ENCODE measurements around the gene DGAT2.
"Not testable (repeated sequence)": the region's sequence is repeated elsewhere in the genome, so short reads cannot be mapped to it uniquely, and the experiment has no call there.

The DGAT2 gene

GRCh38 chr11:75748729-75749273, 19.8 kb upstream of the DGAT2 start:
- not testable (repeated sequence) for DNase-seq (ENCODE audit: low spot score)

GRCh38 chr11:75754933-75755332, 13.6 kb upstream of the DGAT2 start:
- not testable (repeated sequence) for DNase-seq (ENCODE audit: low spot score)

GRCh38 chr11:75757651-75758050, 10.9 kb upstream of the DGAT2 start:
- DNase-seq (ENCODE audit: low spot score) = no peak

- DNase-seq (ENCODE audit: low spot score) = no peak
These were observed 8.7 kb upstream of the DGAT2 start for GRCh38 chr11:75759832-75760231.

- no peak for DNase-seq (ENCODE audit: low spot score)
These were observed 8.3 kb upstream of the DGAT2 start for GRCh38 chr11:75760243-75760642.

GRCh38 chr11:75760710-75761493, 7.7 kb upstream of the DGAT2 start:
- no peak for DNase-seq (ENCODE audit: low spot score)

- no peak for DNase-seq (ENCODE audit: low spot score)
These were observed 6.4 kb upstream of the DGAT2 start for GRCh38 chr11:75762158-75762557.

- DNase-seq (ENCODE audit: low spot score) = no peak
These were observed 5.7 kb upstream of the DGAT2 start for GRCh38 chr11:75762885-75763284.

- DNase-seq (ENCODE audit: low spot score) = no peak
These were observed 4.7 kb upstream of the DGAT2 start for GRCh38 chr11:75763846-75764245.

- no peak for DNase-seq (ENCODE audit: low spot score)
These were observed 3.5 kb upstream of the DGAT2 start for GRCh38 chr11:75765116-75765515.

- no peak for DNase-seq (ENCODE audit: low spot score)
These were observed 1.9 kb upstream of the DGAT2 start for GRCh38 chr11:75766443-75767227.

- no peak for DNase-seq (ENCODE audit: low spot score)
These were observed 1.4 kb upstream of the DGAT2 start for GRCh38 chr11:75767228-75767572.

- no peak for DNase-seq (ENCODE audit: low spot score)
These were observed 826 bp upstream of the DGAT2 start for GRCh38 chr11:75767793-75768111.

GRCh38 chr11:75768909-75769771, 562 bp downstream of the DGAT2 start:
- DNase-seq (ENCODE audit: low spot score) = no peak

- DNase-seq (ENCODE audit: low spot score) = no peak
These were observed 1.5 kb downstream of the DGAT2 start for GRCh38 chr11:75770102-75770501.

- no peak for DNase-seq (ENCODE audit: low spot score)
These were observed 3.2 kb downstream of the DGAT2 start for GRCh38 chr11:75771646-75772410.

- DNase-seq (ENCODE audit: low spot score) = no peak
These were observed 5.2 kb downstream of the DGAT2 start for GRCh38 chr11:75773595-75774353.

GRCh38 chr11:75775056-75775455, 6.5 kb downstream of the DGAT2 start:
- no peak for DNase-seq (ENCODE audit: low spot score)

- DNase-seq (ENCODE audit: low spot score) = no peak
These were observed 8.0 kb downstream of the DGAT2 start for GRCh38 chr11:75776546-75776945.

- no peak for DNase-seq (ENCODE audit: low spot score)
These were observed 9.0 kb downstream of the DGAT2 start for GRCh38 chr11:75777461-75778110.

Measured in SK-N-DZ (cell line).